K562 (cell line): ENCODE data around the gene GJD4.

Experiments
- CTCF ChIP-seq, 3 experiments: IDR thresholded peaks in 2 of 3; conservative IDR thresholded peaks in 1 of 3; 2 replicates each; pipeline ENCODE4 v1.5.1; 2011 to 2012; ENCODE audit warnings: low read length in 3 of 3, mild to moderate bottlenecking in 3 of 3, control low read depth in 2 of 3, improper control_type of control experiment in 1 of 3, inconsistent platforms in 1 of 3, low read depth in 1 of 3, mixed read lengths in 1 of 3, moderate library complexity in 1 of 3; ENCODE audit not compliant: insufficient read depth in 2 of 3
- HCFC1 ChIP-seq: IDR thresholded peaks from 2 replicates; pipeline ENCODE4 v1.6.1; 2012; ENCODE audit warnings: low read depth, low read length, improper control_type of control experiment
- MYC ChIP-seq, 2 experiments: fragments of 250-450 bp in 1 of 2; sonication (Bioruptor Pico) in 1 of 2; IDR thresholded peaks; 2 replicates each; pipeline versions ENCODE4 v1.5.1 to v1.6.1; 2012 to 2021; ENCODE audit warnings: low read depth in 2 of 2, borderline replicate concordance in 1 of 2, improper control_type of control experiment in 1 of 2, low read length in 1 of 2, mild to moderate bottlenecking in 1 of 2, moderate library complexity in 1 of 2
- SIN3B ChIP-seq: fragments of 450-650 bp; IDR thresholded peaks from 2 replicates; pipeline ENCODE4 v1.6.1; 2017; ENCODE audit warnings: low read depth, mild to moderate bottlenecking, moderate library complexity
- SMC3 ChIP-seq: conservative IDR thresholded peaks from 2 replicates; pipeline ENCODE4 v1.6.1; 2011; ENCODE audit warnings: low read depth, low read length, improper control_type of control experiment; ENCODE audit not compliant: insufficient read depth
- TRIM24 ChIP-seq, 2 experiments: fragments of 450-650 bp; IDR thresholded peaks; 2 replicates each; pipeline ENCODE4 v1.6.1; 2016

GRCh38 chr10:35657621-35658020 is 52.5 kb downstream of the GJD4 start:
- TF ChIP-seq MYC (IDR thresholded peaks at IDR 0.05; ENCODE audit: low read depth, low read length), result no peak
- no peak for TF ChIP-seq MYC (CRISPR knock-in tag; IDR thresholded peaks at IDR 0.05; ENCODE audit: borderline replicate concordance, low read depth)
- no peak for TF ChIP-seq TRIM24 (IDR thresholded peaks at IDR 0.05)
- no peak for TF ChIP-seq HCFC1
- TF ChIP-seq SMC3, result no peak
- TF ChIP-seq SIN3B, result no peak
- no peak for TF ChIP-seq CTCF (IDR thresholded peaks at IDR 0.05 in 2 of 3, conservative IDR thresholded peaks at IDR 0.05 in 1 of 3; ENCODE audit: insufficient read depth in 2 of 3, low read depth in 1 of 3, low read length in 3 of 3)
